ENCODE measurements around the gene ZNF668. TPM values are rescaled to one million over a fixed set of nuclear protein-coding genes. Genes with fewer than 3 reads are reported as not detected.

The ZNF668 gene
- 16.8 TPM for total RNA-seq (2021; ENCODE audit: unreplicated experiment)
- polyA plus RNA-seq (2012): 9.2 and 11.5 TPM in 2 replicates
- percentile 60 among the genes with signal in this experiment for Bru-seq, nascent RNA
- BruChase-seq, experiment 1, labeled RNA remaining after a 6-hour chase: percentile 55 among the genes with signal in this experiment
- percentile 63 among the genes with signal in this experiment for BruChase-seq, experiment 2, labeled RNA remaining after a 2-hour chase
- long read RNA-seq, transcript ZNF668-201 (3 exons, 2,762 nt): major isoform, 23 of 45 reads
- long read RNA-seq, partial matches to known transcripts: 8 of 45 reads
- long read RNA-seq, other reads (novel, unspliced or antisense): 13 of 45 reads

- Histone ChIP-seq H3K27ac (ENCODE audit: low read depth, low read length) (peak within 1 kb of the TSS; percentile 100), H2AFZ (ENCODE audit: low read depth, low read length, poor library complexity, severe bottlenecking) (no peak within 1 kb of the TSS), H3K4me3 (replicated peaks in 1 of 2; ENCODE audit: low read depth in 1 of 2, low read length in 2 of 2) (peak within 1 kb of the TSS; percentile 87 to 99), H3K9me2 (ENCODE audit: insufficient read depth) (no peaks in the 10 kb centered on the region), H3K27me3 (ENCODE audit: insufficient read depth, low read length) (no peaks in the 10 kb centered on the region), H4K20me1 (ENCODE audit: insufficient read depth) (no peaks in the 10 kb centered on the region), H3K36me3 (ENCODE audit: control insufficient read depth in 1 of 2, insufficient read depth in 2 of 2, low read length in 2 of 2) (peaks cover 14 to 31% of the 10 kb centered on the region in 2 experiments), H3K9ac (ENCODE audit: low read length) (peak within 1 kb of the TSS; percentile 95), H3K4me1 (ENCODE audit: control insufficient read depth in 1 of 2, insufficient read depth in 2 of 2, low read length in 2 of 2) (peaks cover 8 to 18% of the 10 kb centered on the region in 2 experiments; a peak in 3 of 4 replicates), H3K9me3 (ENCODE audit: control insufficient read depth in 1 of 2, insufficient read depth in 1 of 2, low read depth in 1 of 2, low read length in 2 of 2) (no peaks in the 10 kb centered on the region), H3K79me2 (ENCODE audit: insufficient read depth, low read length) (peaks cover 71% of the 10 kb centered on the region), H3K4me2 (ENCODE audit: low read length) (peak within 1 kb of the TSS; percentile 97)
- ATAC-seq: peak; percentile 86
- POLR2A ChIA-PET: interaction anchor here (1.0 to 1.6 kb wide), 10 partner anchors 18 to 140 kb away, joined by 3 to 8 read pairs (median 4); partner anchors contain the start of genes HSD3B7, KAT8, STX4 and TRIM72
- peak; percentile 93 for TF ChIP-seq ELF1 (IDR thresholded peaks at IDR 0.05; ENCODE audit: borderline replicate concordance, low read depth)
- peak; percentile 85 for TF ChIP-seq MAX (IDR thresholded peaks at IDR 0.05)
- TF ChIP-seq POLR2AphosphoS5 (IDR thresholded peaks at IDR 0.05; ENCODE audit: low read depth, low read length): peak; percentile 95
- TF ChIP-seq POLR2A (IDR thresholded peaks at IDR 0.05; ENCODE audit: borderline replicate concordance, extremely low read depth, insufficient read depth, insufficient read length): peak; percentile 61
- TF ChIP-seq CTCF (IDR thresholded peaks at IDR 0.05 in 2 of 3, conservative IDR thresholded peaks at IDR 0.05 in 1 of 3; ENCODE audit: borderline replicate concordance in 1 of 3, insufficient read depth in 1 of 3, low read depth in 2 of 3, low read length in 2 of 3): no peak
- peak; percentile 95 for TF ChIP-seq SP1 (IDR thresholded peaks at IDR 0.05; ENCODE audit: low read depth)
- TF ChIP-seq TCF7L2 (IDR thresholded peaks at IDR 0.05; ENCODE audit: borderline replicate concordance, extremely low read depth, insufficient read depth, insufficient read length): peak; percentile 82
- TF ChIP-seq ZNF274 (IDR thresholded peaks at IDR 0.05; ENCODE audit: low read depth, low read length): no peak
- no peak for TF ChIP-seq RAD21 (IDR thresholded peaks at IDR 0.05; ENCODE audit: low read depth)
- peak; percentile 84 for TF ChIP-seq SIN3A (IDR thresholded peaks at IDR 0.05; ENCODE audit: low read depth)
- no peak for TF ChIP-seq EZH2phosphoT487 (IDR thresholded peaks at IDR 0.05; ENCODE audit: borderline replicate concordance)
- TF ChIP-seq JUND (IDR thresholded peaks at IDR 0.05): no peak
- peak; percentile 72 for TF ChIP-seq YY1 (IDR thresholded peaks at IDR 0.05; ENCODE audit: extremely low read depth, insufficient replicate concordance, low read depth, low read length)
- peak; percentile 95 for TF ChIP-seq SRF (IDR thresholded peaks at IDR 0.05; ENCODE audit: low read depth)
- TF ChIP-seq CBX3 (IDR thresholded peaks at IDR 0.05; ENCODE audit: low read depth): peak; percentile 93
- TF ChIP-seq EGR1 (IDR thresholded peaks at IDR 0.05; ENCODE audit: low read depth): peak; percentile 80
- no TSS peak for BruUV-seq (replicated peaks)
- RAD21 ChIA-PET (ENCODE audit: low non-redundant PET in 1 of 2, low total read pairs in 2 of 2, uncharacterized antibody in 2 of 2, unreplicated experiment in 2 of 2): interaction anchor here (0.8 to 1.5 kb wide), 4 partner anchors 43 to 89 kb away, joined by 3 to 7 read pairs (median 4); partner anchors contain the start of genes HSD3B7 (in 1 of the 2) and KAT8 (in 1 of the 2)
- peak; percentile 99 for DNase-seq (ENCODE audit: low read depth, low spot score)
- CTCF ChIA-PET: interaction anchor here (1.0 to 1.2 kb wide), 7 partner anchors 18 to 795 kb away, joined by 3 to 7 read pairs (median 4); partner anchors contain the start of genes HSD3B7 and ZNF843
- intact Hi-C loops (cut with micrococcal nuclease): loop anchor here (1.0 to 10.0 kb wide), 5 partner anchors 20 to 381 kb away; partner anchors contain the start of genes ARMC5, PRSS8, STX4 and VKORC1
Observed at GRCh38 chr16:31073970-31074813, at the start of gene ZNF668, which contains the start of gene ZNF646. ZNF668 (minus strand) TSS chr16:31074240; CDS start chr16:31064459, 9,781 bp downstream. ZNF646 (plus strand) TSS chr16:31074422; CDS start chr16:31076325, 1,903 bp downstream.
